Sigmoid colon (tissue), 7 donors: ENCODE data around the gene YWHAE. TPM values are rescaled to one million over a fixed set of nuclear protein-coding genes. Genes with fewer than 3 reads are reported as not detected.

Experiments
- DNase-seq: peaks from one replicate; pipeline ENCODE4 v3.0.0-alpha.2; 2019
- H3K27ac ChIP-seq, 4 donors: fragments of 200-600 bp; sonication (generic); one replicate each; pipeline ENCODE4 v1.5.1; 2016 to 2019; ENCODE audit warnings: mild to moderate bottlenecking in 1 of 4
- H3K27me3 ChIP-seq, 3 donors: fragments of 200-600 bp; sonication (generic); one replicate each; pipeline ENCODE4 v1.5.1; 2019; ENCODE audit warnings: mild to moderate bottlenecking in 1 of 3
- H3K36me3 ChIP-seq, 4 donors: fragments of 200-600 bp; sonication (generic); one replicate each; pipeline ENCODE4 v1.5.1; 2016 to 2019
- H3K4me1 ChIP-seq, 4 donors: fragments of 200-600 bp; sonication (generic); one replicate each; pipeline ENCODE4 v1.5.1; 2017 to 2019
- H3K4me3 ChIP-seq, 4 donors: fragments of 200-600 bp; sonication (generic); one replicate each; pipeline ENCODE4 v1.5.1; 2017 to 2019; ENCODE audit warnings: mild to moderate bottlenecking in 2 of 4, moderate library complexity in 1 of 4
- H3K9me3 ChIP-seq, 4 donors: fragments of 200-600 bp in 3 of 4; sonication (generic) in 3 of 4; one replicate each; pipeline versions ENCODE4 v1.5.1 to v1.6.1; 2013 to 2019
- CTCF ChIP-seq, 4 experiments: fragments of 450-650 bp in 3 of 4; fragments of 200-600 bp in 1 of 4; IDR thresholded peaks; one replicate each; pipeline ENCODE4 v1.5.1; 2016 to 2019; ENCODE audit warnings: antibody characterized with exemption in 4 of 4, mild to moderate bottlenecking in 3 of 4, moderate library complexity in 2 of 4
- EP300 ChIP-seq, 4 donors: sonication (generic); formaldehyde crosslinking; IDR thresholded peaks; one replicate each; pipeline ENCODE4 v1.6.1; 2017; ENCODE audit warnings: antibody characterized with exemption in 4 of 4
- POLR2A ChIP-seq, 2 donors: fragments of 450-650 bp; IDR thresholded peaks; one replicate each; pipeline ENCODE4 v1.6.1; 2016; ENCODE audit warnings: antibody characterized with exemption in 2 of 2, mild to moderate bottlenecking in 2 of 2, moderate library complexity in 2 of 2
- POLR2AphosphoS5 ChIP-seq, 4 donors: sonication (generic); formaldehyde crosslinking; IDR thresholded peaks; one replicate each; pipeline ENCODE4 v1.6.1; 2017; ENCODE audit warnings: antibody characterized with exemption in 4 of 4
- WGBS, 2 donors: extraction: QIAGEN DNeasy Blood & Tissue Kit; methylation state at CpG; one replicate each; pipeline ENCODE4 v1.1.7; 2013; 5-methylcytosine and 5-hydroxymethylcytosine counted together
- intact Hi-C: fragments of 100-400 bp; cut with DNase I; formaldehyde crosslinking; loops from one replicate; pipeline ENCODE4 v1.15.1; 2023
- polyA plus RNA-seq, 3 donors: library from polyadenylated mRNA; stranded (reverse); fragments of 200-250 nt; gene quantifications; one replicate each; pipeline ENCODE4 v1.2.3, GENCODE V29; 2013
- total RNA-seq, 4 donors: library from RNA; depleted of rRNA; stranded (reverse); fragments of >200 nt; gene quantifications; one replicate each; pipeline ENCODE4 v1.1.0, GENCODE V29; 2016
- donor health status: healthy with polysubstance abuse.
- donor health status: Bipolar disorder and iron deficiency.
- donor health status: healthy.

Gene YWHAE
- total and polyA plus RNA-seq, 7 donors = 312 to 507 (median 378) TPM

DNA sequence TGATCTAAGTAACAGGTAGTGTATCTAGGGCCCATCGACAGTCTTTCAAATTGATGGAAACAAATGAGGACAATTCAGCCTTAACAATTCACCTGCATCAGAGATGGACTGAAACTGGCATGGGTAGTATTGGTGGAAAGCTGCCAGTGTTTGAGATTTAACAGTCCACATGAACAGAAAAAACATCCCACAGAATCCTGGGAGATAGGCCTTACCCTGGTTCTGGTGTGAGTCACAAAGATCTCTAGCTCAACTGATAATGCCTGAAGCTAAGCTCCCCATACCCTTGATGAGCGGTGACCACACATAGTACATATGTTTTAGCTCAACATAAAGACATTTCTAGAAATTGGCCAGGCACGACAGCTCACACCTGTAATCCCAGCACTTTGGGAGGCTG is 34.1 kb upstream of the YWHAE start:
- Histone ChIP-seq H3K27ac (peak overlapping the region in 3 of 4 donors; percentile 72 to 76 (median 74)), H3K9me3 (no peaks in the 10 kb centered on the region), H3K4me3 (no peak overlapping the region), H3K4me1 (peaks cover 0 to 82% (median 57%) of the 10 kb centered on the region in 4 donors), H3K36me3 (peaks cover 0 to 30% (median 8%) of the 10 kb centered on the region in 4 donors), H3K27me3 (no peaks in the 10 kb centered on the region)
- intact Hi-C loops = no loop called here
- TF ChIP-seq CTCF (IDR thresholded peaks at IDR 0.05) = no peak
- no peak for TF ChIP-seq POLR2A (IDR thresholded peaks at IDR 0.05)
- peak; percentile 48 to 85 (median 70) for TF ChIP-seq POLR2AphosphoS5 (IDR thresholded peaks at IDR 0.05)
- no peak for DNase-seq
- WGBS, 2 donors = 88 to 95% methylated on average over 3 of the region's 3 CpGs

DNA sequence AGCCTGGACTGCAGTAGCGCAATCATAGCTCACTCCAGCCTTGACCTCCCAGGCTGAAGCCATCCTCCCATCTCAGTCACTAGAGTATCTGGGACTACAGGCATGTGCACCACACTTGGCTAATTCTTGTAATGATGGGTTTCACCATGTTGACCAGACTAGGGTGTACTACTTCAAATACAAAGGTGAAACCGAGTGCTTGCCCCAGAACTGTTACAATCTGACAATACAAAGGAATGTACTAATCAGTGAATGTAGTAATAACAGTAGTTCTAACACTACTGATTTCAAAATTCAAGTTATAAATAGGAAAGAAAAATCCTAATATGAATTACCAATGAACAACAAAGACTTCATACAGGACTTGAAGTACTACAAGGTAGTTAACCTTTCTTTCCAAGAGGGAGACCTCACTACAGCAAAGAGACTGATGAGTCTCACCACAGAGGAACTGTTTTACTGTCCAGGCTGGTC is 31.6 kb upstream of the YWHAE start:
- WGBS, 2 donors = 86 to 87% methylated on average over 2 of the region's 2 CpGs
- peak overlapping the region in 1 of 4 donors; percentile 76 for H3K27ac ChIP-seq
- TF ChIP-seq POLR2A (IDR thresholded peaks at IDR 0.05) = no peak
- no peak for TF ChIP-seq EP300 (IDR thresholded peaks at IDR 0.05)
- no peak for TF ChIP-seq CTCF (IDR thresholded peaks at IDR 0.05)
- no peak for TF ChIP-seq POLR2AphosphoS5 (IDR thresholded peaks at IDR 0.05)
- intact Hi-C loops = no loop called here
- H3K4me3 ChIP-seq = no peak overlapping the region
- peaks cover 0 to 59% (median 39%) of the 10 kb centered on the region in 4 donors for H3K4me1 ChIP-seq
- H3K27me3 ChIP-seq = no peaks in the 10 kb centered on the region
- H3K9me3 ChIP-seq = no peaks in the 10 kb centered on the region
- peaks cover 0 to 30% (median 7%) of the 10 kb centered on the region in 4 donors for H3K36me3 ChIP-seq
- DNase-seq = no peak

GRCh38 chr17:1423456-1424135 is 23.6 kb upstream of the YWHAE start:
- peaks cover 10 to 63% (median 23%) of the 10 kb centered on the region in 4 donors for H3K36me3 ChIP-seq
- intact Hi-C loops = no loop called here
- peak overlapping the region in 3 of 4 donors; percentile 17 to 62 (median 41) for H3K27ac ChIP-seq

GRCh38 chr17:1422885-1423284 is 22.9 kb upstream of the YWHAE start:
- peaks cover 10 to 65% (median 23%) of the 10 kb centered on the region in 4 donors for H3K36me3 ChIP-seq
- WGBS, 2 donors = 86 to 88% methylated on average over 7 of the region's 7 CpGs
- H3K27me3 ChIP-seq = no peaks in the 10 kb centered on the region
- intact Hi-C loops = no loop called here
- no peak overlapping the region for H3K4me3 ChIP-seq
- H3K4me1 ChIP-seq = peaks cover 0 to 18% (median 11%) of the 10 kb centered on the region in 4 donors
- peak overlapping the region; percentile 17 to 62 (median 45) for H3K27ac ChIP-seq
- TF ChIP-seq POLR2AphosphoS5 (IDR thresholded peaks at IDR 0.05) = peak in 1 of 4 donors; percentile 15
- TF ChIP-seq POLR2A (IDR thresholded peaks at IDR 0.05) = no peak
- no peak for TF ChIP-seq EP300 (IDR thresholded peaks at IDR 0.05)
- TF ChIP-seq CTCF (IDR thresholded peaks at IDR 0.05) = no peak
- H3K9me3 ChIP-seq = no peaks in the 10 kb centered on the region
- DNase-seq = no peak

More at GRCh38 chr17:1423456-1424135, 23.6 kb upstream of the YWHAE start:
- no peaks in the 10 kb centered on the region for H3K9me3 ChIP-seq
- TF ChIP-seq EP300 (IDR thresholded peaks at IDR 0.05) (no peak), POLR2A (IDR thresholded peaks at IDR 0.05) (no peak)
- H3K4me3 ChIP-seq = no peak overlapping the region
- no peaks in the 10 kb centered on the region for H3K27me3 ChIP-seq
- DNase-seq = no peak
- H3K4me1 ChIP-seq = peaks cover 0 to 18% (median 11%) of the 10 kb centered on the region in 4 donors
- 79 to 81% methylated on average over 10 of the region's 10 CpGs for WGBS, 2 donors

DNA sequence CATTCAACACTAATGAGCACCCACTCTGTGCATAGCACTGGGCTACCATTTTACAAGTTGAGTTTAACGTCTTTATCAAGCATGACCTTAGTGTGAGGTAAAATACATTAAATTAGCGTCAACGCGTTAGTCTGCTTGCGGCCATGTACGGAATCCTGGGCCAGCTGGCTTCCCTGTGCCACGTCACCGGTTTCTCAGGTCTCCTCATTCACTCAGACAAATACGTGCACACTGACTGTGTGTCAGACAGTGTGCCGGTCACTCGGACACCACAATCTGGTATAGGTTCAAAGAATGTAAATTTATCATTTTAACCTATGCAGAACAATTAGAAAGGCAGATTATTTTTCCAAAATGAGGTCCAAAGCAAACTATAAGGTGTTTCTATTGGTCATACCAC is 21.4 kb upstream of the YWHAE start:
- H3K9me3 ChIP-seq = no peaks in the 10 kb centered on the region
- 95 to 97% methylated on average over 11 of the region's 11 CpGs for WGBS, 2 donors
- H3K27me3 ChIP-seq = no peaks in the 10 kb centered on the region
- DNase-seq = no peak
- no peak overlapping the region for H3K4me3 ChIP-seq
- H3K27ac ChIP-seq = no peak overlapping the region
- intact Hi-C loops = no loop called here
- peaks cover 10 to 71% (median 23%) of the 10 kb centered on the region in 4 donors for H3K36me3 ChIP-seq
- TF ChIP-seq POLR2AphosphoS5 (IDR thresholded peaks at IDR 0.05) = no peak
- TF ChIP-seq CTCF (IDR thresholded peaks at IDR 0.05) = no peak
- TF ChIP-seq POLR2A (IDR thresholded peaks at IDR 0.05) = no peak
- TF ChIP-seq EP300 (IDR thresholded peaks at IDR 0.05) = no peak
- H3K4me1 ChIP-seq = peaks cover 0 to 18% (median 11%) of the 10 kb centered on the region in 4 donors
